SJSA1 (cell line): ENCODE results near the gene ZMYND15. TPM values are rescaled to one million over a fixed set of nuclear protein-coding genes. Genes with fewer than 3 reads are reported as not detected.

Source experiments
- DNase-seq, 2 experiments: peaks; one replicate each; pipeline ENCODE4 v3.0.0-alpha.2; 2015 to 2020; ENCODE audit warnings: low spot score in 2 of 2, low read depth in 1 of 2
- H3K27ac ChIP-seq: fragments of 250-450 bp; sonication (Bioruptor Pico); 2 replicates; pipeline ENCODE4 v1.5.1; 2020; ENCODE audit warnings: mild to moderate bottlenecking, moderate library complexity
- H3K27me3 ChIP-seq: fragments of 250-450 bp; sonication (Bioruptor Pico); replicated peaks from 2 replicates; pipeline ENCODE4 v1.5.1; 2020; ENCODE audit warnings: mild to moderate bottlenecking, moderate library complexity
- H3K36me3 ChIP-seq: fragments of 250-450 bp; sonication (Bioruptor Pico); 2 replicates; pipeline ENCODE4 v1.5.1; 2020; ENCODE audit warnings: mild to moderate bottlenecking
- H3K4me1 ChIP-seq: fragments of 250-450 bp; sonication (Bioruptor Pico); replicated peaks from 2 replicates; pipeline ENCODE4 v1.6.1; 2021; ENCODE audit warnings: mild to moderate bottlenecking
- H3K4me3 ChIP-seq: fragments of 250-450 bp; sonication (Bioruptor Pico); 2 replicates; pipeline ENCODE4 v1.5.1; 2020; ENCODE audit warnings: mild to moderate bottlenecking
- H3K9me3 ChIP-seq: fragments of 250-450 bp; sonication (Bioruptor Pico); replicated peaks from 2 replicates; pipeline ENCODE4 v1.5.1; 2020; ENCODE audit warnings: mild to moderate bottlenecking
- total RNA-seq: library from RNA; depleted of rRNA; stranded (reverse); fragments of >200 nt; shearing (Covaris generic); gene quantifications from 2 replicates; pipeline ENCODE4 v1.2.3, GENCODE V29; 2014

ZMYND15 gene
- total RNA-seq, 1 experiment from 2014 or later: not detected

- Histone ChIP-seq H3K9me3 (no peaks in the 10 kb centered on the region), H3K27me3 (no peaks in the 10 kb centered on the region), H3K4me3 (no peak overlapping the region), H3K4me1 (peaks cover 14% of the 10 kb centered on the region), H3K36me3 (no peaks in the 10 kb centered on the region; the same call in 1 of the 2 replicates), H3K27ac (no peak overlapping the region)
- DNase-seq: no peak
Measured at GRCh38 chr17:4721203-4722135, 18.2 kb upstream of the ZMYND15 start.

DNA sequence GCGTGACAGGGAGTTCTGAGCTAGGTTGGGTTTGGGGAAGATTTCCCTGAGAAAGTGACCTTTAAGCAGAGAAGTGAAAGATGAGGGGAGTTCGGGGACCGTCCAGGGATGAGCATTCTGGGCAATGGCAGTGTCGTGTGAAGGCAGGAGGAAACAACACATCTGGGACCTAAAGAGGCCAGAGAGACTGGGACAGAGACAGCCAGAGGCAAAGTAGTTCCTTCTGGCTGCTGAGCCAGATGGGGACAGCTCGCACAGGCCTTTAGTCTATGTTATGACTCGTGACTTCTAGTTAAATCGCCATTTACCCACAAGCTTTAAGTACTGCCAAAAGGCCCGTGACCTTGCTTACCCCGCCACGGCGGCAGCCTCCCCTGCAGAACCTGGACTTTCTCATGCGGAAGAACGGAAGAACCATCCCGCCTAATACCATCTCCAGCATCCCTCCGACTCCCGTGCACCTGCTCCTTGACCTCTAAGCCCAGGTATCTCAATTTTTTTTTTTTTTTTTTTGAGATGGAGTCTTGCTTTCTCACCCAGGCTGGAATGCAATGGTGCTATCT, 16.9 kb upstream of the ZMYND15 start:
- H3K27ac ChIP-seq: no peak overlapping the region
- no peaks in the 10 kb centered on the region for H3K36me3 ChIP-seq
- DNase-seq: no peak
- no peaks in the 10 kb centered on the region for H3K27me3 ChIP-seq
- H3K4me1 ChIP-seq: peaks cover 14% of the 10 kb centered on the region
- no peaks in the 10 kb centered on the region for H3K9me3 ChIP-seq
- H3K4me3 ChIP-seq: no peak overlapping the region

GRCh38 chr17:4724650-4725049, 15.0 kb upstream of the ZMYND15 start:
- DNase-seq: no peak
- Histone ChIP-seq H3K27me3 (no peaks in the 10 kb centered on the region), H3K36me3 (no peaks in the 10 kb centered on the region), H3K9me3 (no peaks in the 10 kb centered on the region), H3K4me3 (no peak overlapping the region), H3K27ac (no peak overlapping the region), H3K4me1 (peaks cover 11% of the 10 kb centered on the region)

DNA sequence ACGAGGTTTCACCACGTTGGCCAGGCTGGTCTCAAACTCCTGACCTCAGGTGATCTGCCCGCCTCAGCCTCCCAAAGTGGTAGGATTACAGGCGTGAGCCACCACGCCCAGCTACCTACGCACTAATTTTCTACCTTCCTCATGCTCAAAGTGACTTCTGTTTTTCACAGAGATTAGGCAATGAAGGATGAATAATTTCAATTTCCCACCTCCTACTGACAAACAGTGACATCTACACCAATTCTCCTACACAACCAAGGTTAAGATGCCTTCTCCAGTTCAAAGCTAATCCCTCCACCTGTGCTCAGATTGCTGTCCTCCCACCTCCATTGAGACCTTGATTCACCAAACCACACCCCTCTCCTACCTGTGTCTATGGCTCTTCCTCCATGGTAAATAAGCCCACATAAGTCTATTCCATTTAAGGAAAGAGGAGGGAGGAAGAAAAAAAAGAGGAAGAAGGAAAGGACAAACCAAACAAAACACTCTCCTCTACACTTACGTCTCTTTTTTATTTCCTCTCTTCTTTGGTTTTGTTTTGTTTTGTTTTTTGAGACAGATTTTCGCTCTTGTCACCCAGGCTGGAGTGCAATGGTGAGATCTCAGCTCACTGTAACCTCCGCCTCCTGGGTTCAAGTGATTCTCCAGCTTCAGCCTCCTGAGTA, 13.9 kb upstream of the ZMYND15 start:
- H3K27ac ChIP-seq: no peak overlapping the region
- H3K9me3 ChIP-seq: no peaks in the 10 kb centered on the region
- no peaks in the 10 kb centered on the region for H3K36me3 ChIP-seq
- H3K4me3 ChIP-seq: no peak overlapping the region
- peaks cover 8% of the 10 kb centered on the region; the same call in 1 of the 2 replicates for H3K4me1 ChIP-seq
- H3K27me3 ChIP-seq: no peaks in the 10 kb centered on the region
- no peak for DNase-seq

DNA sequence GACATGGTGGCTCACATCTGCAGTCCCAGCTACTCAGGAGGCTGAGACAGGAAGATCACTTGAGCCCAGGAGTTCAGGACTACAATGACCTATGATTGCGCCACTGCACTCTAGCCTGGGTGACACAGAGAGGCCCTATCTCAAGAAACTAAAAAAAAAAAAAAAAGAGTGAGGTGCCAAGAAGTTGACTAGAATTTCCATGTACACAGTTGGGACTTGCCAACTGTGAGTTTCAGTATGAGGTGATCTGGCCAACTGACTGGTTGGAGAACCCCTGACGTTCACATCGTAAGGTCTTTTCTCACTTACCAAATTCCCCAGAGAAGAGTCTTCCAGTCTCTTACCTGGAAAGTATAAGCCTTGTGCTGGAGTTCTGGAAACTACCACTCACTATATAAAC, 11.5 kb upstream of the ZMYND15 start:
- H3K4me1 ChIP-seq: peaks cover 10% of the 10 kb centered on the region; the same call in 1 of the 2 replicates
- DNase-seq: no peak
- H3K36me3 ChIP-seq: no peaks in the 10 kb centered on the region
- no peak overlapping the region for H3K4me3 ChIP-seq
- no peaks in the 10 kb centered on the region for H3K9me3 ChIP-seq
- H3K27ac ChIP-seq: no peak overlapping the region
- H3K27me3 ChIP-seq: no peaks in the 10 kb centered on the region

DNA sequence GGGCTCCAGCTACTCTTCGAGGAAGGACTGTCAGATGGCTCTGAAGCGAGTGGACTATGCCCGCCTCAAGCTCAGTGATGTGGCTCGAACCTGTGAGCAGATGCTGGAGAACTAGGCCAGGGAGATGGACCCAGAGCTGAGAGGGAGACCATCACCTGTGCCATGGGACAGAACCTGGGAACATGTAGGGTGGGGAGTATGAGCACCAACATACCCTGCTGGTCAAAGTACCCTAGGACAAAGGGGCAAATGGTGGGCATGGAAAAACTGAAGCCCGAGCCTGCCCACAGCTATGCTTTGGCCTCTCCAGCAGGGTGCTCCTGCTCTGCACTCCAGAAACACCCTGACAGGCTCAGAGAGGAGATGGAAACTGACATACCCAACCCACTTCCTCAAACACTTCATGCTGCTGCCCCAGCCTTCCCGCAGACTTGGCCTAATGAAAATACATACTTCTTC, 6.5 kb upstream of the ZMYND15 start:
- H3K27me3 ChIP-seq: peaks cover 6% of the 10 kb centered on the region
- no peaks in the 10 kb centered on the region for H3K9me3 ChIP-seq
- no peak overlapping the region for H3K27ac ChIP-seq
- peaks cover 10% of the 10 kb centered on the region; the same call in 1 of the 2 replicates for H3K4me1 ChIP-seq
- H3K4me3 ChIP-seq: no peak overlapping the region
- no peak for DNase-seq
- H3K36me3 ChIP-seq: no peaks in the 10 kb centered on the region

- peaks cover 23% of the 10 kb centered on the region for H3K27me3 ChIP-seq
- H3K36me3 ChIP-seq: 0 out of 2 replicates have a peak, but pooled peaks cover 3% of the 10 kb centered on the region
- H3K27ac ChIP-seq: no peak overlapping the region
- H3K9me3 ChIP-seq: peaks cover 3% of the 10 kb centered on the region; the same call in 1 of the 2 replicates
- H3K4me1 ChIP-seq: peaks cover 24% of the 10 kb centered on the region
- no peak overlapping the region for H3K4me3 ChIP-seq
- no peak for DNase-seq
Measured at GRCh38 chr17:4734857-4735475, 4.7 kb upstream of the ZMYND15 start.

DNA sequence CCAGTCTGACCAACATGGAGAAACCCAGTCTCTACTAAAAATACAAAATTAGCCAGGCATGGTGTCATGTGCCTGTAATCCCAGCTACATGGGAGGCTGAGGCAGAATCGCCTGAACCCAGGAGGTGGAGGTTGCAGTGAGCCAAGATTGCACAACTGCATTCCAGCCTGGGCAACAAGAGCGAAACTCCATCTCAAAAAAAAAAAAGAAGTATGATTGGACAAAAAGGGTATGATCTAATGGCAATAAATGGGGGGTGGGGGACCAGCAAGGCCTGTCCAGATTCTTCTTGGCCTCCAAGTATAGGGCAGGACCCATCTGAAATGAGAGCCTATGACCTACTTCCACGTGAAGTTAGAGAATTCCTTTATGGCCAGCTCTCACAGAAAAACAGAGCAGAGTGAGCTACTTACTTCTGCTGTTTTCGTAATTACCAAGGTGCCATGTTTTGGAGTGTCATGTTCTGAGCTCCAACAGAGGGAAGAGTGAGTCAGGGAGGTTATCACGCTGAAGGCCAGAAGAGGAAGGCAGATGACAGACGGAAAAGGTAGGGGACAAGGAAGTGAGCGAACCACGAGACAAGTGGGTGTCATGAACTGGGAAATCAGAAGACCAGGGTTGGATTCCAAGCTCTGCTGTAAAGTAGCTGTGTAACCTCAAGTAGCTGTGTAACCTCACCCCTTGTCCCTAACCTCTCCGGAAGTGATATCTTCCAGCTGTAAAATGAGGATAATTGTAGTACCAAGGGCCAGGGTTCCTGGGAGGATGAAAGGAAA, 3.6 kb upstream of the ZMYND15 start:
- H3K9me3 ChIP-seq: peaks cover 3% of the 10 kb centered on the region; the same call in 1 of the 2 replicates
- no peak overlapping the region for H3K4me3 ChIP-seq
- H3K4me1 ChIP-seq: peaks cover 20% of the 10 kb centered on the region
- H3K27me3 ChIP-seq: peaks cover 29% of the 10 kb centered on the region
- no peak overlapping the region for H3K27ac ChIP-seq
- DNase-seq: no peak
- H3K36me3 ChIP-seq: 0 out of 2 replicates have a peak, but pooled peaks cover 3% of the 10 kb centered on the region

GRCh38 chr17:4738136-4739121, 1.2 kb upstream of the ZMYND15 start:
- Histone ChIP-seq H3K36me3 (0 out of 2 replicates have a peak, but pooled peaks cover 3% of the 10 kb centered on the region), H3K4me3 (peak overlapping the region; percentile 69)
- no peak for DNase-seq

DNA sequence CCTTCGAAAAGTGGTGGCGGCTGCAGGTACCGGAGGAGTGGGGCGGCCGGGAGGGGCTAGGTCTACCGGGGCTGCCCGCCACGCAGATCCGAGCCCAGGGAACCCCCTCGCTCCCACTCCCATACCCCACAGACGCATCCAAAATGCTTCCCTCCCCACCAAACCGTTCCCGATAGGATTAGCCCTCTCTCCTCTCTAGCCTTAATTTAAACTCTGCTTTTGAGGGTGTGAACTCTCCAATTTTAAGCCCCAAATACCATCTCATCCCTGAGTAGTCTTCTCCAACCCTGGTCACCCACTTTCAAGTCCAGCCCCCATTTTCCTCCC, 355 bp downstream of the ZMYND15 start:
- peaks cover 3% of the 10 kb centered on the region; the same call in 1 of the 2 replicates for H3K9me3 ChIP-seq
- H3K27me3 ChIP-seq: peaks cover 29% of the 10 kb centered on the region
- no peak overlapping the region for H3K27ac ChIP-seq
- DNase-seq: no peak
- H3K4me3 ChIP-seq: peak overlapping the region; percentile 69
- H3K4me1 ChIP-seq: peaks cover 14% of the 10 kb centered on the region
- 0 out of 2 replicates have a peak, but pooled peaks cover 3% of the 10 kb centered on the region for H3K36me3 ChIP-seq

More at GRCh38 chr17:4738136-4739121, 1.2 kb upstream of the ZMYND15 start:
- peaks cover 3% of the 10 kb centered on the region; the same call in 1 of the 2 replicates for H3K9me3 ChIP-seq
- no peak overlapping the region for H3K27ac ChIP-seq
- peaks cover 29% of the 10 kb centered on the region for H3K27me3 ChIP-seq
- H3K4me1 ChIP-seq: peaks cover 14% of the 10 kb centered on the region

- Histone ChIP-seq H3K4me3 (no peak overlapping the region), H3K9me3 (peaks cover 3% of the 10 kb centered on the region; the same call in 1 of the 2 replicates), H3K27ac (no peak overlapping the region), H3K27me3 (peaks cover 29% of the 10 kb centered on the region), H3K36me3 (0 out of 2 replicates have a peak, but pooled peaks cover 3% of the 10 kb centered on the region), H3K4me1 (peaks cover 14% of the 10 kb centered on the region)
- no peak for DNase-seq
Measured at GRCh38 chr17:4740584-4740983, 951 bp downstream of the ZMYND15 start.

GRCh38 chr17:4741544-4741943, 1.9 kb downstream of the ZMYND15 start:
- Histone ChIP-seq H3K4me3 (no peak overlapping the region), H3K36me3 (0 out of 2 replicates have a peak, but pooled peaks cover 3% of the 10 kb centered on the region)

More at GRCh38 chr17:4741544-4741943, 1.9 kb downstream of the ZMYND15 start:
- H3K27me3 ChIP-seq: peaks cover 32% of the 10 kb centered on the region
- DNase-seq: no peak
- peaks cover 14% of the 10 kb centered on the region for H3K4me1 ChIP-seq
- peaks cover 3% of the 10 kb centered on the region; the same call in 1 of the 2 replicates for H3K9me3 ChIP-seq
- no peak overlapping the region for H3K27ac ChIP-seq
